SK-N-SH treated with all-trans-retinoic acid at 6 μM for 48 hours (cell line): ENCODE results near the gene CCNY.

Source experiments
- ATAC-seq: fragments of 200-7000 bp; cut with Tn5 transposase; 3 replicates; pipeline ENCODE4 v1.9.1; 2020; ENCODE audit warnings: mild to moderate bottlenecking, moderate library complexity
- ARNTL ChIP-seq: fragments of 450-650 bp; formaldehyde crosslinking; IDR thresholded peaks from 2 replicates; pipeline ENCODE4 v1.5.0; 2020; ENCODE audit warnings: low read depth, mild to moderate bottlenecking, moderate library complexity, borderline replicate concordance
- BACH2 ChIP-seq: fragments of 250-450 bp; sonication (Bioruptor Pico); IDR thresholded peaks from 2 replicates; pipeline ENCODE4 v1.9.0; 2021; ENCODE audit warnings: mild to moderate bottlenecking, borderline replicate concordance
- CREB5 ChIP-seq: fragments of 250-450 bp; sonication (Bioruptor Pico); IDR thresholded peaks from 2 replicates; pipeline ENCODE4 v1.5.1; 2020; ENCODE audit warnings: low read depth, mild to moderate bottlenecking, moderate library complexity
- CSDC2 ChIP-seq: fragments of 250-450 bp; sonication (Bioruptor Pico); IDR thresholded peaks from 2 replicates; pipeline ENCODE4 v1.5.0; 2020; ENCODE audit warnings: mild to moderate bottlenecking, moderate library complexity
- CSRNP3 ChIP-seq: fragments of 250-450 bp; sonication (Bioruptor Pico); IDR thresholded peaks from 2 replicates; pipeline ENCODE4 v1.5.1; 2021; ENCODE audit warnings: mild to moderate bottlenecking, moderate library complexity
- ESRRG ChIP-seq: fragments of 250-450 bp; sonication (Bioruptor Pico); IDR thresholded peaks from 2 replicates; pipeline ENCODE4 v1.6.1; 2021; ENCODE audit warnings: mild to moderate bottlenecking
- OSR1 ChIP-seq: fragments of 250-450 bp; sonication (Bioruptor Pico); IDR thresholded peaks from 2 replicates; pipeline ENCODE4 v1.8.0; 2022; ENCODE audit warnings: moderate library complexity, mild to moderate bottlenecking, inconsistent platforms
- POU6F1 ChIP-seq: fragments of 250-450 bp; sonication (Bioruptor Pico); IDR thresholded peaks from 2 replicates; pipeline ENCODE4 v1.8.0; 2021; ENCODE audit warnings: low read depth, mild to moderate bottlenecking, moderate library complexity, borderline replicate concordance
- PPARA ChIP-seq: fragments of 250-450 bp; sonication (Bioruptor Pico); IDR thresholded peaks from 2 replicates; pipeline ENCODE4 v1.5.0; 2020; ENCODE audit warnings: mild to moderate bottlenecking, borderline replicate concordance
- RARB ChIP-seq: fragments of 250-450 bp; sonication (Bioruptor Pico); IDR thresholded peaks from 2 replicates; pipeline ENCODE4 v1.8.0; 2021; ENCODE audit warnings: mild to moderate bottlenecking, moderate library complexity
- SNAI2 ChIP-seq: fragments of 250-450 bp; sonication (Bioruptor Pico); IDR thresholded peaks from 2 replicates; pipeline ENCODE4 v1.5.0; 2020; ENCODE audit warnings: mild to moderate bottlenecking, moderate library complexity
- TCF4 ChIP-seq: fragments of 250-450 bp; sonication (Bioruptor Pico); IDR thresholded peaks from 2 replicates; pipeline ENCODE4 v1.8.0; 2021; ENCODE audit warnings: mild to moderate bottlenecking, moderate library complexity, borderline replicate concordance
- TOX ChIP-seq: fragments of 250-450 bp; sonication (Bioruptor Pico); IDR thresholded peaks from 2 replicates; pipeline ENCODE4 v1.8.0; 2021; ENCODE audit warnings: mild to moderate bottlenecking, moderate library complexity, borderline replicate concordance
- TSHZ2 ChIP-seq: fragments of 250-450 bp; sonication (Bioruptor Pico); IDR thresholded peaks from 2 replicates; pipeline ENCODE4 v1.5.0; 2020; ENCODE audit warnings: mild to moderate bottlenecking, moderate library complexity
- ZFP3 ChIP-seq: fragments of 250-450 bp; sonication (Bioruptor Pico); IDR thresholded peaks from 2 replicates; pipeline ENCODE4 v1.5.0; 2020; ENCODE audit warnings: mild to moderate bottlenecking, moderate library complexity
- ZFP30 ChIP-seq: fragments of 450-650 bp; formaldehyde crosslinking; IDR thresholded peaks from 2 replicates; pipeline ENCODE4 v1.5.0; 2022; ENCODE audit warnings: mild to moderate bottlenecking, moderate library complexity
- ZNF70 ChIP-seq: fragments of 450-650 bp; formaldehyde crosslinking; IDR thresholded peaks from 2 replicates; pipeline ENCODE4 v1.5.0; 2020; ENCODE audit warnings: mild to moderate bottlenecking, moderate library complexity
- ZNF8 ChIP-seq: fragments of 450-650 bp; formaldehyde crosslinking; IDR thresholded peaks from 2 replicates; pipeline ENCODE4 v1.5.0; 2020; ENCODE audit warnings: mild to moderate bottlenecking, moderate library complexity
- TF ChIP-seq, protein P1 (sequence below): fragments of 250-450 bp; sonication (Bioruptor Pico); IDR thresholded peaks from 2 replicates; pipeline ENCODE4 v1.8.0; 2020; ENCODE audit warnings: mild to moderate bottlenecking, moderate library complexity, borderline replicate concordance

CCNY gene

DNA sequence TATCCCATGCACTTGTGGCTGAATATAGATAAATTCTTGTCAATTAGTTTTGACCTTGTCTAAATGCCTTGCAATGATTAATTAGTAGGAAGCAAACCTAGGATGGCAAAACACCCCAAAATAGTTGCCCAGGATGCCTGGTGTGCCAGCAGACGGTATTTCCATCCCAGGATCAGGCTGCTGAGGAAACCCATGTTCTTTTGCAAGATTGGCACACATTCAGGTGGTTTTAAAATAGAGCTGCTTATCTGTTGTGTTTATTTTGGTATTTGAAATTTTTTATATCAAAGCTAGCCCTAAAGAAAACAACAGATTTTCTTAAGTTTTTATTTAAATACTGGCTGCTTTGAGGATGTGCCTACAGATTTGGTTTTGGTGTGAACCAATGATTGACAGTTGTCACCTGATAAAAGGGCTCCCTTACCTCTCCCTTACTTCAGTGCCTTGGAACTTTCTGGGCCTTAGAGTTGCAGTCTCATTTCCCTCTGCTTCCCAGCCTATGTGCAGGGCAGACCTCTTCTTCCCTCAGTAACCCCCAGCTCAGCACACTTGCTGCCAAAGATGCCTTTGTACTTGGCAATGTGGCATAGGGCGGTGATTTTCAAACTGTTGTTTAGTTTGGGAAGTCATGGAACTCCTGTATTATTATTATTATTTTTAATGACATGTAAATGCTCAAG is 54.0 kb downstream of the CCNY start (continued):
- TF ChIP-seq SNAI2 (CRISPR knock-in tag) (no peak), ZNF70 (CRISPR knock-in tag) (no peak)

DNA sequence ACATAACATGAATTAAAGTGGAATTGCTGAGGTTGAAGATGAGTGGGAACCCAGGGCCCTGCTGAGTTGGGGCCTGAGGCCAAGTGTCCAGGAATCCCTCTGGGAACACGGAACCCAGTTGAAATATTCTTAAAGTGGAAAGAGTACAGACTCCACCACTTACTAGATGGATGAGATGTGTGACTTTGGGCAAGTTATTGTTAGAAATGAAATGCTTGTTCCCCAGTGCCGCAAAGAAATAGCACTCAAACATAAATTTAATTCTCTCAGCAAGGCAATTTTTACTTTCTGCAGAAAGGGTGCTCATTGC is 54.5 kb downstream of the CCNY start:
- ATAC-seq, result no peak
- TF ChIP-seq CSRNP3 (CRISPR knock-in tag) (no peak), TOX (CRISPR knock-in tag) (no peak), ZFP3 (CRISPR knock-in tag) (no peak), CREB5 (CRISPR knock-in tag) (no peak), ZNF70 (CRISPR knock-in tag) (no peak), POU6F1 (CRISPR knock-in tag) (no peak), ZFP30 (no peak), CSDC2 (CRISPR knock-in tag) (no peak), ZNF8 (CRISPR knock-in tag) (no peak), TCF4 (CRISPR knock-in tag) (no peak), ARNTL (CRISPR knock-in tag) (no peak)
- TF ChIP-seq, protein P1, sequence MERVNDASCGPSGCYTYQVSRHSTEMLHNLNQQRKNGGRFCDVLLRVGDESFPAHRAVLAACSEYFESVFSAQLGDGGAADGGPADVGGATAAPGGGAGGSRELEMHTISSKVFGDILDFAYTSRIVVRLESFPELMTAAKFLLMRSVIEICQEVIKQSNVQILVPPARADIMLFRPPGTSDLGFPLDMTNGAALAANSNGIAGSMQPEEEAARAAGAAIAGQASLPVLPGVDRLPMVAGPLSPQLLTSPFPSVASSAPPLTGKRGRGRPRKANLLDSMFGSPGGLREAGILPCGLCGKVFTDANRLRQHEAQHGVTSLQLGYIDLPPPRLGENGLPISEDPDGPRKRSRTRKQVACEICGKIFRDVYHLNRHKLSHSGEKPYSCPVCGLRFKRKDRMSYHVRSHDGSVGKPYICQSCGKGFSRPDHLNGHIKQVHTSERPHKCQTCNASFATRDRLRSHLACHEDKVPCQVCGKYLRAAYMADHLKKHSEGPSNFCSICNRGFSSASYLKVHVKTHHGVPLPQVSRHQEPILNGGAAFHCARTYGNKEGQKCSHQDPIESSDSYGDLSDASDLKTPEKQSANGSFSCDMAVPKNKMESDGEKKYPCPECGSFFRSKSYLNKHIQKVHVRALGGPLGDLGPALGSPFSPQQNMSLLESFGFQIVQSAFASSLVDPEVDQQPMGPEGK (CRISPR knock-in tag), result no peak

DNA sequence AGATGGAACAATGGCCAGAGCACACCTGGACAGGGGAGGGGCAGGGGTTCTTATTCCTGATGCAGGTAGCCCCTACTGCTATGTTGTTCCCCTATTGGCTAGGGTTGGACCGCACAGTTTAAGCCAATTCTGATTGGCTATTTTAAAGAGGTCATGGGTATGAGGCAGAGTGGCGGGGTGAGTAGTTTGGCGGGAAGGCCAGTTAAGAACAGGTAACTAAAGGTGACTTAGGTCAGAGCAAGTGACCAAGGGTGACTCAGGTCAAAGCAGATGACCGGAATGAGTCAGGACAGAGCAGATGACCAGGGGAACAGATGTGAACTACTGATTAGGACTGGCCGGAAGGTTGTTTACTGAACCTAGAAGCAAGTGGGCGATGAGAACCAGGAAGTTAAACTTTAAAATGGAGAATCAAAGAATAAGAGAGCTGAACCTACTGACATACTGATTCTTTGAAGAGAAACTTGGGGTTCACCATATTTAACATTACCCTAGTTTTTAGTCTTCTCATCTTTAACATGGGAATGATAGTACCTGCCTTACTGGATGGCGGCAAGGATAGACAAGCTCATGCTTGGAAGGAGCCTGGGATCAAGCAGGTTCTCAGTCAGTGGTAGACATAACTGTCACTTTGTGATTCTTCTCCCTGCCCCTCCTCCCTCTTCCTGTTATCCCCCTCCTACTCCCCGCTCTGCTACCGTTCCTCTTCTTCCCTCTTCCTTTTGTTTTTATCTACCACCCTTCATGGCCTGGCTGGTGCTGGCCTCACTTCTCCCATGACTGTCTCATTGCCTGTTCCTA is 55.0 kb downstream of the CCNY start:
- ATAC-seq, result no peak
- no peak for TF ChIP-seq CREB5 (CRISPR knock-in tag)
- TF ChIP-seq ZNF8 (CRISPR knock-in tag), result no peak
- TF ChIP-seq TOX (CRISPR knock-in tag), result no peak
- TF ChIP-seq ESRRG (CRISPR knock-in tag), result no peak
- TF ChIP-seq TSHZ2, result no peak
- no peak for TF ChIP-seq OSR1 (CRISPR knock-in tag)
- TF ChIP-seq, protein P1 (CRISPR knock-in tag), result no peak
- TF ChIP-seq CSRNP3 (CRISPR knock-in tag), result no peak
- no peak for TF ChIP-seq TCF4 (CRISPR knock-in tag)
- TF ChIP-seq POU6F1 (CRISPR knock-in tag), result no peak
- TF ChIP-seq PPARA (CRISPR knock-in tag), result no peak
- no peak for TF ChIP-seq RARB (CRISPR knock-in tag)
- TF ChIP-seq BACH2 (CRISPR knock-in tag), result no peak
